SU-DHL-6 (cell line): ENCODE results near the gene AIFM1.

Experiments
- CTCF ChIP-seq: fragments of 200-600 bp; sonication (generic); IDR thresholded peaks from one replicate; pipeline ENCODE4 v1.5.1; 2017; ENCODE audit warnings: antibody characterized with exemption, mild to moderate bottlenecking, low read length, moderate library complexity; ENCODE audit not compliant: insufficient read depth, poor library complexity, severe bottlenecking
- EZH2phosphoT487 ChIP-seq: fragments of 200-600 bp; sonication (generic), shearing (Covaris generic); conservative IDR thresholded peaks from 2 replicates; pipeline ENCODE4 v1.6.1; 2018; ENCODE audit warnings: mild to moderate bottlenecking, antibody characterized with exemption, low read length, moderate library complexity, mixed read lengths

- TF ChIP-seq CTCF, result peak; percentile 16
- no peak for TF ChIP-seq EZH2phosphoT487
These were observed 73.6 kb downstream of the AIFM1 start for GRCh38 chrX:130091980-130092522.
